Gastroesophageal sphincter (tissue), 3 donors: Measurements from ENCODE around the gene NUAK1.

Experiments
- CTCF ChIP-seq, 4 experiments: fragments of 200-600 bp in 2 of 4; fragments of 450-650 bp in 2 of 4; sonication (generic) in 1 of 4; IDR thresholded peaks; one replicate each; pipeline ENCODE4 v1.5.1; 2017 to 2019; ENCODE audit warnings: antibody characterized with exemption in 4 of 4, mild to moderate bottlenecking in 2 of 4, moderate library complexity in 2 of 4
- EP300 ChIP-seq: sonication (generic); formaldehyde crosslinking; IDR thresholded peaks from one replicate; pipeline ENCODE4 v1.6.1; 2017; ENCODE audit warnings: antibody characterized with exemption, mild to moderate bottlenecking
- POLR2A ChIP-seq, 2 donors: fragments of 450-650 bp; IDR thresholded peaks; one replicate each; pipeline ENCODE4 v1.6.1; 2017; ENCODE audit warnings: antibody characterized with exemption in 2 of 2, mild to moderate bottlenecking in 2 of 2, moderate library complexity in 1 of 2
- POLR2AphosphoS5 ChIP-seq: sonication (generic); formaldehyde crosslinking; IDR thresholded peaks from one replicate; pipeline ENCODE4 v1.6.1; 2017; ENCODE audit warnings: antibody characterized with exemption

GRCh38 chr12:106134294-106134949 lies 4.3 kb downstream of the NUAK1 start:
- TF ChIP-seq CTCF (IDR thresholded peaks at IDR 0.05) = no peak
- no peak for TF ChIP-seq POLR2AphosphoS5
- TF ChIP-seq EP300 = no peak
- TF ChIP-seq POLR2A (IDR thresholded peaks at IDR 0.05) = no peak
